ENCODE data around the gene NR2F1-AS1.

GRCh38 chr5:93592883-93593282 is 11.9 kb upstream of the NR2F1-AS1 start:
- TF ChIP-seq CTCF (optimal IDR thresholded peaks at IDR 0.05 in 1 of 3, IDR thresholded peaks at IDR 0.05 in 1 of 3, conservative IDR thresholded peaks at IDR 0.05 in 1 of 3; ENCODE audit: extremely low read depth in 1 of 3, insufficient read depth in 2 of 3, low read length in 3 of 3) (no peak), EZH2 (IDR thresholded peaks at IDR 0.05; ENCODE audit: low read length) (no peak)

Data from keratinocyte (primary cell).